Fibroblast of lung (primary cell): Measurements from ENCODE around the gene PSMG3. TPM values are rescaled to one million over a fixed set of nuclear protein-coding genes. Genes with fewer than 3 reads are reported as not detected.

Experiments
- DNase-seq, 2 donors: peaks; one replicate each; pipeline versions ENCODE4 v3.0.0 to v3.0.0-alpha.2; 2010; ENCODE audit warnings: low read depth in 2 of 2
- H2AFZ ChIP-seq: 2 replicates; pipeline ENCODE4 v1.5.1; 2012; ENCODE audit warnings: low read length, control low read depth, inconsistent platforms
- H3K27ac ChIP-seq: 2 replicates; pipeline ENCODE4 v1.5.1; 2011; ENCODE audit warnings: low read length, control low read depth; ENCODE audit not compliant: insufficient read depth
- H3K27me3 ChIP-seq: 2 replicates; pipeline ENCODE4 v1.5.1; 2011; ENCODE audit warnings: mild to moderate bottlenecking, low read length; ENCODE audit not compliant: control insufficient read depth, insufficient read depth
- H3K36me3 ChIP-seq: 2 replicates; pipeline ENCODE4 v1.5.1; 2011; ENCODE audit warnings: low read length; ENCODE audit not compliant: control insufficient read depth, insufficient read depth
- H3K4me1 ChIP-seq: 2 replicates; pipeline ENCODE4 v1.5.1; 2011; ENCODE audit warnings: low read length; ENCODE audit not compliant: control insufficient read depth, insufficient read depth; ENCODE audit errors: extremely low read depth
- H3K4me2 ChIP-seq: 2 replicates; pipeline ENCODE4 v1.5.1; 2011; ENCODE audit warnings: low read length, control low read depth; ENCODE audit not compliant: insufficient read depth; ENCODE audit errors: extremely low read depth
- H3K4me3 ChIP-seq, 4 experiments: fragments of 200-600 bp in 1 of 4; sonication (generic) in 1 of 4; replicated peaks in 1 of 4; 2 replicates each; pipeline ENCODE4 v1.5.1; 2011 to 2016; ENCODE audit warnings: low read length in 4 of 4, low read depth in 3 of 4, mild to moderate bottlenecking in 3 of 4, control low read depth in 2 of 4, inconsistent platforms in 1 of 4, mixed read lengths in 1 of 4; ENCODE audit not compliant: insufficient read depth in 1 of 4; ENCODE audit errors: control extremely low read depth in 1 of 4
- H3K79me2 ChIP-seq: 2 replicates; pipeline ENCODE4 v1.5.1; 2012; ENCODE audit warnings: mild to moderate bottlenecking, low read length, inconsistent platforms; ENCODE audit not compliant: control insufficient read depth, insufficient read depth
- H3K9ac ChIP-seq: 2 replicates; pipeline ENCODE4 v1.5.1; 2011; ENCODE audit warnings: mild to moderate bottlenecking, low read length, control low read depth; ENCODE audit not compliant: insufficient read depth
- H3K9me3 ChIP-seq: 2 replicates; pipeline ENCODE4 v1.5.1; 2012; ENCODE audit warnings: low read depth, low read length; ENCODE audit not compliant: control insufficient read depth, insufficient read depth
- H4K20me1 ChIP-seq: 2 replicates; pipeline ENCODE4 v1.5.1; 2011; ENCODE audit warnings: low read length; ENCODE audit not compliant: control insufficient read depth, insufficient read depth; ENCODE audit errors: extremely low read depth
- EZH2 ChIP-seq: IDR thresholded peaks from 2 replicates; pipeline ENCODE4 v1.5.1; 2012; ENCODE audit warnings: low read length, control low read depth, mild to moderate bottlenecking; ENCODE audit errors: missing control alignments
- polyA plus RNA-seq, 2 donors: library from polyadenylated mRNA; depleted of rRNA in 1 of 2; stranded (reverse) in 1 of 2; unstranded in 1 of 2; fragments of >200 nt; gene quantifications; 2 replicates each; pipeline ENCODE4 v1.2.1, GENCODE V29; 2011 to 2012; ENCODE audit warnings: missing spikeins in 1 of 2
- total RNA-seq: library from RNA; depleted of rRNA; stranded (reverse); fragments of >200 nt; gene quantifications from 2 replicates; pipeline ENCODE4 v1.2.1, GENCODE V29; 2014
- TF ChIP-seq, protein P1 (sequence below), 2 donors: IDR thresholded peaks in 1 of 2; conservative IDR thresholded peaks in 1 of 2; 1 replicate in 1 of 2; 2 replicates in 1 of 2; pipeline ENCODE4 v1.5.1; 2011 to 2012; ENCODE audit warnings: low read length in 2 of 2, control low read depth in 1 of 2, inconsistent platforms in 1 of 2, low read depth in 1 of 2, mild to moderate bottlenecking in 1 of 2

Gene PSMG3
- total and polyA plus RNA-seq, 2 donors (not counting 1 experiment from before 2014, with no cell fraction given), result 19.3 to 24.6 TPM

DNA sequence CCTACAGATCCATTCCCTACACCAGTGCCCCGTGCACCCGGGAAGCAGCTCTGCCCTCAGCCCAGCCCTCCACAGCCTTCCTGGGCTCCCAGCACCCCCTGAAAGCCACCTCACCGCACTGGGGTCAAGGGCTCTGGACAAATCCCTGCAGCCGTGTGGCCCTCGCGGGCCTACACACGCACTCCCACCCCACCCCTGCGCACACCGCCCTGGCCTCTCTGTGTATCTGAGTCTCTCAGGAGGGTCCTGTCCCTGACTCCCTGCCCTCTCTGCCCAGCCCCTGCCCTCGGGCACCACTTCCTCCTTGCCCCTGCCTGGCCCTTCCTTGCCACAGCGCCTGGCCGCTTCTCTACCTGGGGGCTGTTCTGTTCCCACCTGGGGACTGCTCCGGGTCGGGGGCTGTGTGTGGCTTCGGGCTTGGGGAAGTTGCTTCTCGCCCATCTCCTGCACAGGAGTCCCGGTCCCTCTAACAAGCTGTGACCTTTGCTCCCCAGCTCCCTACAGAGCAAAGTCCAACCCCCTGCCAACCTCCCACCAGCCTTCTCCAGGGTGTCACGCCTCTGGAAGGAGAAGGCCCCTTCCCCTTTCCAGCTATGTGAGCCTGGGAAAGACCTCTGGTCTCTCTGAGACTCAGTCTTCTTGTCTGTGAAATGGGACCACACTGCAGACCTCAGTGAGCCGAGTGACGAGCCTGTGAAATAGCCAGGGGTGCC lies 15.3 kb downstream of the PSMG3 start:
- Histone ChIP-seq H3K9ac (no peak overlapping the region), H3K36me3 (no peaks in the 10 kb centered on the region), H3K9me3 (no peaks in the 10 kb centered on the region), H3K4me1 (peaks cover 12% of the 10 kb centered on the region), H4K20me1 (no peaks in the 10 kb centered on the region), H3K27me3 (no peaks in the 10 kb centered on the region), H3K4me2 (no peak overlapping the region), H2AFZ (no peak overlapping the region), H3K79me2 (no peaks in the 10 kb centered on the region), H3K4me3 (no peak overlapping the region), H3K27ac (no peak overlapping the region)
- DNase-seq, result no peak
- TF ChIP-seq EZH2, result no peak
- TF ChIP-seq, protein P1, sequence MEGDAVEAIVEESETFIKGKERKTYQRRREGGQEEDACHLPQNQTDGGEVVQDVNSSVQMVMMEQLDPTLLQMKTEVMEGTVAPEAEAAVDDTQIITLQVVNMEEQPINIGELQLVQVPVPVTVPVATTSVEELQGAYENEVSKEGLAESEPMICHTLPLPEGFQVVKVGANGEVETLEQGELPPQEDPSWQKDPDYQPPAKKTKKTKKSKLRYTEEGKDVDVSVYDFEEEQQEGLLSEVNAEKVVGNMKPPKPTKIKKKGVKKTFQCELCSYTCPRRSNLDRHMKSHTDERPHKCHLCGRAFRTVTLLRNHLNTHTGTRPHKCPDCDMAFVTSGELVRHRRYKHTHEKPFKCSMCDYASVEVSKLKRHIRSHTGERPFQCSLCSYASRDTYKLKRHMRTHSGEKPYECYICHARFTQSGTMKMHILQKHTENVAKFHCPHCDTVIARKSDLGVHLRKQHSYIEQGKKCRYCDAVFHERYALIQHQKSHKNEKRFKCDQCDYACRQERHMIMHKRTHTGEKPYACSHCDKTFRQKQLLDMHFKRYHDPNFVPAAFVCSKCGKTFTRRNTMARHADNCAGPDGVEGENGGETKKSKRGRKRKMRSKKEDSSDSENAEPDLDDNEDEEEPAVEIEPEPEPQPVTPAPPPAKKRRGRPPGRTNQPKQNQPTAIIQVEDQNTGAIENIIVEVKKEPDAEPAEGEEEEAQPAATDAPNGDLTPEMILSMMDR (conservative IDR thresholded peaks at IDR 0.05 in 1 of 2, IDR thresholded peaks at IDR 0.05 in 1 of 2; ENCODE audit: low read depth in 1 of 2, low read length in 2 of 2), result no peak

DNA sequence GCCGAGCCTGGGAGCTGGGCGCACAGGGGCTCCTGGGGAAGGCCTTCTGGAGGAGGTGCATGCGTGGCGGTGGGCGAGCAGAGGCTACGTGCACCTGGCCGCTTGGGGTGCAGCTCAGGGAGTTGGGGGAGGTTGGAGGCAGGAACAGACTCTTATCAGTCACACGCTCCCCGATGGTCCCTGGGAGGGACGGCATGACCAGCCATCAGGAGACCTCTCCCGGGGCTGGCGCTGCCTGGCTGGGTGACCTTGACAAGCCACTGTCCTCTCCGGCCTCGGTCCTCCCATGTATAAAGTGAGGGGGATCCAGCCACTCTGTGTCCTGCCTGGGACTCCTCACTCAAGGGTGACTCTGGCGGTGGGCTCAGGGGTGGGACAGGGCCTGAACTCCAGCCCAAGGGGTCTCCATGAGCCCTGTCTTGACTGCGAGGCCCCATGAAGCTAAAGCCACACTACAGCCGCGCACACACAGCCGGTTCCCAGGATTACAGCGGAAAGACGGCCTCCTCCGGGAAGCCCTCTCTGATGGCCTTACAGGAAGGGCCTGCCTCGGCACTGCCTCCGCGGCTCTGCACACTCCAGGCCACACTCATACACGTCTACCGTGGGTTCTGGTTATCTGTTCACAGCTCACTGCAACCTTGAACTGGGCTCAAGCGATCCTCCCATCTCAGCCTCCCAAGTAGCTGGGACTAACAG lies 16.2 kb downstream of the PSMG3 start:
- H3K4me3 ChIP-seq, result no peak overlapping the region
- H3K27me3 ChIP-seq, result no peaks in the 10 kb centered on the region
- DNase-seq, result no peak
- H3K79me2 ChIP-seq, result no peaks in the 10 kb centered on the region
- H2AFZ ChIP-seq, result no peak overlapping the region
- H3K9me3 ChIP-seq, result no peaks in the 10 kb centered on the region
- TF ChIP-seq, protein P1 (conservative IDR thresholded peaks at IDR 0.05 in 1 of 2, IDR thresholded peaks at IDR 0.05 in 1 of 2; ENCODE audit: low read depth in 1 of 2, low read length in 2 of 2), result no peak
- no peak for TF ChIP-seq EZH2
- peaks cover 12% of the 10 kb centered on the region for H3K4me1 ChIP-seq
- no peak overlapping the region for H3K4me2 ChIP-seq
- no peaks in the 10 kb centered on the region for H3K36me3 ChIP-seq
- no peaks in the 10 kb centered on the region for H4K20me1 ChIP-seq
- no peak overlapping the region for H3K9ac ChIP-seq
- no peak overlapping the region for H3K27ac ChIP-seq

DNA sequence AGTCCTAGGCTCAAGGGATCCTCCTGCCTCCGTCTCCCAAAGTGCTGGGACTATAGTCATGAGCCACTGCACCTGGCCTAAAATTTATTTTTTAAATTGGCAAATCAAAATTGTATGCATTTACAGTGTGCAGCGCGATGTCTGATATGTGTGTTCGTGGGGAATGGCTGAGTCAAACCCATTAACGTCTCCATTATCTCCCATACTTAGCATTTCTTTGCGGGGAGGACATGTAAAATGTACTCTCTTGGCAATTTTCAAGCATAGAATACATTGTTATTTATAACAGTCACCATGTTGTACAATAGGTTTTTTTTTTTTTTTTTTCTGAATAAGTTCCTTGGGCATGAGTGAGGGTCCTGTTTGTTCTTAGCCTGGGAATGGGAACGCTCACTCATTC lies 17.6 kb downstream of the PSMG3 start:
- Histone ChIP-seq H3K27me3 (no peaks in the 10 kb centered on the region), H3K9ac (no peak overlapping the region), H3K9me3 (no peaks in the 10 kb centered on the region), H3K4me3 (no peak overlapping the region), H3K4me2 (no peak overlapping the region), H3K27ac (no peak overlapping the region), H3K36me3 (no peaks in the 10 kb centered on the region), H3K4me1 (peaks cover 12% of the 10 kb centered on the region), H4K20me1 (no peaks in the 10 kb centered on the region), H3K79me2 (no peaks in the 10 kb centered on the region), H2AFZ (no peak overlapping the region)
- TF ChIP-seq, protein P1 (conservative IDR thresholded peaks at IDR 0.05 in 1 of 2, IDR thresholded peaks at IDR 0.05 in 1 of 2; ENCODE audit: low read depth in 1 of 2, low read length in 2 of 2), result no peak
- no peak for TF ChIP-seq EZH2
- peak in 1 of 2 donors; percentile 57 for DNase-seq
